Activated B cell treated with CpG ODN at 0.5 μM for 24 hours (primary cell): Measurements from ENCODE around the gene PDE6C. TPM values are rescaled to one million over a fixed set of nuclear protein-coding genes. Genes with fewer than 3 reads are reported as not detected.

ENCODE experiments used
- ATAC-seq: fragments of 200-7000 bp; cut with Tn5 transposase; one replicate; pipeline ENCODE4 v1.10.0; 2021; ENCODE audit warnings: low read depth, mild to moderate bottlenecking, moderate library complexity
- CTCF ChIA-PET: fragments of 350-600 bp; sonication (Branson Sonifier 250); formaldehyde crosslinking; loops from one replicate; lab custom pipeline; 2021; ENCODE audit warnings: antibody characterized with exemption; lab: Charles Lee
- POLR2A ChIA-PET: fragments of 350-600 bp; sonication (Branson Sonifier 250); formaldehyde crosslinking; loops from one replicate; lab custom pipeline; 2021; ENCODE audit warnings: antibody characterized with exemption; lab: Charles Lee
- DNase-seq: peaks from one replicate; pipeline ENCODE4 v3.0.0; 2022
- H3K27ac Mint-ChIP-seq: one replicate; pipeline ENCODE4 v1.8.0; 2020; ENCODE audit warnings: mixed read lengths
- H3K27me3 Mint-ChIP-seq: one replicate; pipeline ENCODE4 v1.8.0; 2021; ENCODE audit warnings: mixed read lengths
- H3K36me3 Mint-ChIP-seq: one replicate; pipeline ENCODE4 v1.8.0; 2021; ENCODE audit warnings: low read depth, mixed read lengths
- H3K4me1 Mint-ChIP-seq: one replicate; pipeline ENCODE4 v1.8.0; 2021; ENCODE audit warnings: mixed read lengths
- H3K4me3 Mint-ChIP-seq: one replicate; pipeline ENCODE4 v1.8.0; 2020; ENCODE audit warnings: mild to moderate bottlenecking, mixed read lengths
- H3K9me3 Mint-ChIP-seq: one replicate; pipeline ENCODE4 v1.8.0; 2020; ENCODE audit warnings: mixed read lengths
- intact Hi-C: fragments of 100-400 bp; cut with micrococcal nuclease; formaldehyde crosslinking; loops from one replicate; pipeline ENCODE4 v1.15.1; 2024
- total RNA-seq: library from RNA; stranded (reverse); gene quantifications from 2 replicates; pipeline ENCODE4 v1.2.3, GENCODE V29; 2022
- TF ChIP-seq, protein P1 (sequence below): fragments of 200-600 bp; IDR thresholded peaks from one replicate; pipeline ENCODE4 v1.8.0; 2022; ENCODE audit warnings: antibody characterized with exemption, mild to moderate bottlenecking

PDE6C gene
- total RNA-seq, 1 donor from 2014 or later = not detected

DNA sequence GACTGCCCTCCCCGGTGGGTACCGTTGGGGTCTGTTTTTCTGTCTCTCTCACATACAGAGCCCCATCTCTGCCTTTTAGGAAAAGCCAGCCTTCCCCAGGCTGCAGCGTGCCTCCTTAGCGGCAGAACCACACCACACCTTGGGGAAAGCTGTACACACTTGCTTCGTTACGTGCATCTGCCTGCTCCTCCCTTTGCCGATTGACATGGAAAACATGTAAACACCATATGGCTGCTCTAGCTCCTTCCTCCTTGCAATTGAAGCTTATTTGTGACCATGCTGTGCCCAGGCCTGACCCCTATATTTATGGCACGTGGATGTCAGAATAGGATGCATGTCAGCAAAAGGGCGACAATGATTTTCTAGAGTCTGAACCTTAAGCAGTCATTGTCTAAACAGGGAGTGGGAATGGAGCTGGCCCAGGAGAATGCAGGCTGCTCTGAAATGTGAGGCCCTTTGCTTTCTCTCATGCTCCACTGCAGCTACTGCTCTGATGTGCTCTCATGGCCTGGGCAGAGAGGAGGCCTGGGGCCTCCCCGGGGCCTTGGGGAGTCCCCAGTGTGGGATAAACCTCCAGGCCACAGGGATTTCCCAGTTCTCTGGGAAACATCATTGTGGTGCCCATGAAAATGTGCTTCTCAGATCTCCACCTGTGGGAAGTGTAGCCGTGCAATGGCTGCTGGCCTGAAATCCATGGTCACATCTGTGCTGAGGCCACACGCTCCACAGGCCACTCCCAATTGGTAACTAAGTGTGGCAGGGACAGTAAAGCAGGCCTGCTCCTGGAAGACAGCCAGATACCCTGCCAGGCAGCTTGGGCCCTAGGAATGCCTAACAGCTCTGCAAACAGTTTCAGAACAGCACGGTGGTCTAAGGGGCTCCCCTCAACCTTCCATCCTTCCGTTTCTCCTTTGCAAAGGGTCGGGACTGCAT is 18.6 kb downstream of the PDE6C start:
- TF ChIP-seq, protein P1, sequence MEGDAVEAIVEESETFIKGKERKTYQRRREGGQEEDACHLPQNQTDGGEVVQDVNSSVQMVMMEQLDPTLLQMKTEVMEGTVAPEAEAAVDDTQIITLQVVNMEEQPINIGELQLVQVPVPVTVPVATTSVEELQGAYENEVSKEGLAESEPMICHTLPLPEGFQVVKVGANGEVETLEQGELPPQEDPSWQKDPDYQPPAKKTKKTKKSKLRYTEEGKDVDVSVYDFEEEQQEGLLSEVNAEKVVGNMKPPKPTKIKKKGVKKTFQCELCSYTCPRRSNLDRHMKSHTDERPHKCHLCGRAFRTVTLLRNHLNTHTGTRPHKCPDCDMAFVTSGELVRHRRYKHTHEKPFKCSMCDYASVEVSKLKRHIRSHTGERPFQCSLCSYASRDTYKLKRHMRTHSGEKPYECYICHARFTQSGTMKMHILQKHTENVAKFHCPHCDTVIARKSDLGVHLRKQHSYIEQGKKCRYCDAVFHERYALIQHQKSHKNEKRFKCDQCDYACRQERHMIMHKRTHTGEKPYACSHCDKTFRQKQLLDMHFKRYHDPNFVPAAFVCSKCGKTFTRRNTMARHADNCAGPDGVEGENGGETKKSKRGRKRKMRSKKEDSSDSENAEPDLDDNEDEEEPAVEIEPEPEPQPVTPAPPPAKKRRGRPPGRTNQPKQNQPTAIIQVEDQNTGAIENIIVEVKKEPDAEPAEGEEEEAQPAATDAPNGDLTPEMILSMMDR = no peak
- ATAC-seq = no peak
- H3K36me3 Mint-ChIP-seq = no peaks in the 10 kb centered on the region
- intact Hi-C loops = no loop called here
- peaks cover 18% of the 10 kb centered on the region for H3K27me3 Mint-ChIP-seq
- DNase-seq = no peak
- ChIA-PET CTCF (no interaction called here), POLR2A (no interaction called here)
- no peak overlapping the region for H3K4me3 Mint-ChIP-seq
- no peaks in the 10 kb centered on the region for H3K4me1 Mint-ChIP-seq
- peaks cover under 1% of the 10 kb centered on the region for H3K9me3 Mint-ChIP-seq
- no peak overlapping the region for H3K27ac Mint-ChIP-seq

DNA sequence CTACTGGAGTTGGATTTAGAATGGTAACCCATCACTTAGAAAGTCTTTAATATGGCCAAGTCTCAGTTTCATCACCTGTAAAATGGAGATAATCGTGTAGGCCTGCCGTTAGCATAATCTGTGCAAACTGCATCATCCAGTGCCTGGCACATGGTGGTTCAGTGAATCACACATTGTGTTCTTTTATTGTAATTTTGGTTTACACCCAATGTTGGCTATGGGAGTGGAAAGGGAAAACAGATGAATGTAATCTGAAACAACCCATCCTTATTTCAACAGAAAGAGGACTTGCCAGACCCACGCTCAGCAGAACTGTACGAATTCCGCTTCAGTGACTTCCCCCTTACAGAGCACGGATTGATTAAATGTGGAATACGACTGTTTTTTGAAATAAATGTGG is 27.5 kb downstream of the PDE6C start:
- ATAC-seq (no peak), DNase-seq (no peak)
- Mint-ChIP-seq H3K4me3 (no peak overlapping the region), H3K27me3 (peaks cover 8% of the 10 kb centered on the region), H3K36me3 (no peaks in the 10 kb centered on the region), H3K4me1 (no peaks in the 10 kb centered on the region), H3K27ac (no peak overlapping the region), H3K9me3 (peaks cover 2% of the 10 kb centered on the region)
- intact Hi-C loops = no loop called here
- ChIA-PET CTCF (no interaction called here), POLR2A (no interaction called here)
- TF ChIP-seq, protein P1 = no peak

- Mint-ChIP-seq H3K4me1 (no peaks in the 10 kb centered on the region), H3K4me3 (no peak overlapping the region), H3K27ac (no peak overlapping the region), H3K27me3 (no peaks in the 10 kb centered on the region), H3K36me3 (no peaks in the 10 kb centered on the region), H3K9me3 (no peaks in the 10 kb centered on the region)
- DNase-seq (no peak), ATAC-seq (no peak)
- ChIA-PET CTCF (no interaction called here), POLR2A (no interaction called here)
- intact Hi-C loops = no loop called here
- TF ChIP-seq, protein P1 = no peak
Observed at GRCh38 chr10:93652857-93653256, 40.5 kb downstream of the PDE6C start.

GRCh38 chr10:93654201-93654600 is 41.9 kb downstream of the PDE6C start:
- ATAC-seq = no peak
- TF ChIP-seq, protein P1 = no peak
- H3K4me3 Mint-ChIP-seq = no peak overlapping the region
- intact Hi-C loops = no loop called here
- H3K27ac Mint-ChIP-seq = no peak overlapping the region
- no peaks in the 10 kb centered on the region for H3K9me3 Mint-ChIP-seq
- H3K36me3 Mint-ChIP-seq = no peaks in the 10 kb centered on the region
- H3K4me1 Mint-ChIP-seq = no peaks in the 10 kb centered on the region
- H3K27me3 Mint-ChIP-seq = no peaks in the 10 kb centered on the region
- ChIA-PET POLR2A (no interaction called here), CTCF (no interaction called here)
- no peak for DNase-seq

DNA sequence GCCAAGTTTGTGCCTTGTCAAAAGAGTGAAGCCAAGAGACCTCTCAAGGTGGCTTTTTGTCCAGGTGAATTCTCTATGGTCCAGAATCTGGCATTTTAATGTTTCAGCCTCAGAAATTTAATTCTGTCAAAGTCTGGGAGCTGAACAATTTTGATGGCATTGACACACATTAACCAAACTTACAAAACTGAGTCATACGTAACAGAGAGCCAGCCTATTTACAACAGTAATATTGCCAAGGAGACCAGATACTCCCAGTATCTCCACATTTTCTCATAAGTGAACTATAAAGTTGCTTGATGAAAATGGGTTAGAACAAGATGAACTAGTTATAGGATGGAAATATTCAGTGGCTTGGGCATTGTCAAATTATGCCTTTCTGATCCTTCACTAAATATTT is 43.8 kb downstream of the PDE6C start:
- no peak for ATAC-seq
- Mint-ChIP-seq H3K4me1 (no peaks in the 10 kb centered on the region), H3K9me3 (no peaks in the 10 kb centered on the region), H3K27ac (no peak overlapping the region), H3K4me3 (no peak overlapping the region), H3K27me3 (no peaks in the 10 kb centered on the region), H3K36me3 (peaks cover 13% of the 10 kb centered on the region)
- intact Hi-C loops = no loop called here
- TF ChIP-seq, protein P1 = no peak
- POLR2A ChIA-PET = no interaction called here
- CTCF ChIA-PET = no interaction called here
- no peak for DNase-seq
